Measurements from ENCODE around the gene MAP4K4.

Gene MAP4K4

DNA sequence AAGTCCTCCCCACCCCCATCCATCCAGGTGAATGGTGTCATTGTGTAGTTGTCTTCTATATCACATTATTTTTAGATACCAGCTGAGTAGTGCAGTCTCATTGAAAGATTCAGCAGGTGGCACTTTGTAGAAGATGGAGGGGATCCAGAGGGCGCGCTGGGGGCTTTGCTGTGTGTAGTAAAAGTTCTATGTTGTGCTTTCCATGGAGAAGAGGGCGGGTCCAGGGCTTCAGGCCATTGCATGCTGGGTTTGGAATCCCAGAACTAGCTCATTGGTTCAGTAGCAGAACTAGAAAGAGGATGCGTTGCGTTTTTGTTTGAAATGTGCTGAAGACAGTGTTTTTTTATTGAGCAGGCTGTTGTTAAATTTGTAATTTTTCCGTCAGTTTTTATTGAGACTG is 120.0 kb downstream of the MAP4K4 start:
- no peak for DNase-seq (ENCODE audit: low read depth)

- DNase-seq (ENCODE audit: low read depth): peak; percentile 71
Observed at GRCh38 chr2:101818531-101819451, 121.3 kb downstream of the MAP4K4 start.

GRCh38 chr2:101820519-101820918 is 123.0 kb downstream of the MAP4K4 start:
- DNase-seq (ENCODE audit: low read depth): peak; percentile 88

GRCh38 chr2:101821059-101821805 is 123.7 kb downstream of the MAP4K4 start:
- no peak for DNase-seq (ENCODE audit: low read depth)

DNA sequence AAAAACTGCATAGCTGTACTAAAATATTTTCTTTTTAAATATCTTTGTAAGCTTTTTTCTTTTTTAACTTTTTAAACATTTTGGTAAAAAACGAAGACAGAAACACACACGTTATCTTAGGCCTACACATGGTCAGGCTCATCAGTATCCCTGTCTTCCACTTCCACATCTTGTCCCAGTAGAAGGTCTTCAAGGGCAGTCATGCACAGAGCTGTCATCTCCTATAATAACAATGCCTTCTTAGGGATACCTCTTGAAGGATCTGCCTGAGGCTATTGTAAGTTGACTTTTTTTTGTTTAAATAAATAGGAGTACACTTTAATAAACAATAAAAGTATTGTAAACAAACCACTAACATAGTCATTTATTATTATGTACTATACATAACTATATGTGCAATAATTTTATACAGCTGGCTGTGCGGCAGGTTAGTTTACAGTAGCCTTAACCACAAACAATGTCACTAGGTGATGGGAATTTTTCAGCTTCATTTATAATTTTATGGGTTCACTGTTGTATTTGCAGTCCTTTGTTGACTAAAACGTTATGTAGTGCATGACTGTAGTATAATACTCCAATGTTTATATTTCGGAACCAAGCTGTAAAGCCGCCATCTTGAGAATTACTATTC is 124.4 kb downstream of the MAP4K4 start:
- no peak for DNase-seq (ENCODE audit: low read depth)

DNA sequence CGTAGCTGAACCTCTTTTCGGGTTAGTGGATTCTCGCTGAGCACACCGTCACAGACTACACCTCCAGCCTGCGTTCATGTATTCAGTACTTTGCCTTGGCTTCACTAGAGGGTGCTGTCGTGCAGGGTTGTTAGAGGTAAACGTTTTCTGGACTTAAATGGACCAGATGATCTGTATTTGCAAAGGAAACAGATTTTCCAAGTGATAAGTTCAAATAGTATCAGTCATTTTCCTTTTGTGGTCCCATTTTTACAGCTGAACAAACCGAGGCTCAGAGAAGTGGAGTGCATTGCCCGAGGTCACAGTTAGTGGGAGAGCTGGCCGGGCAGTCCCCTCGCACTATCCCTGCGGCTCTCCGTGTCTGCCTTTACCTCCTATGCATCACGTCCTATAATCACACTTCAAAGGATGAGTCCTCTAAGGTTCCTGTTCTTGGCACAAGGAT is 125.9 kb downstream of the MAP4K4 start:
- DNase-seq (ENCODE audit: low read depth): peak; percentile 91

GRCh38 chr2:101823859-101824258 is 126.4 kb downstream of the MAP4K4 start:
- DNase-seq (ENCODE audit: low read depth): peak; percentile 80

GRCh38 chr2:101826716-101827115 is 129.2 kb downstream of the MAP4K4 start:
- no peak for DNase-seq (ENCODE audit: low read depth)

DNA sequence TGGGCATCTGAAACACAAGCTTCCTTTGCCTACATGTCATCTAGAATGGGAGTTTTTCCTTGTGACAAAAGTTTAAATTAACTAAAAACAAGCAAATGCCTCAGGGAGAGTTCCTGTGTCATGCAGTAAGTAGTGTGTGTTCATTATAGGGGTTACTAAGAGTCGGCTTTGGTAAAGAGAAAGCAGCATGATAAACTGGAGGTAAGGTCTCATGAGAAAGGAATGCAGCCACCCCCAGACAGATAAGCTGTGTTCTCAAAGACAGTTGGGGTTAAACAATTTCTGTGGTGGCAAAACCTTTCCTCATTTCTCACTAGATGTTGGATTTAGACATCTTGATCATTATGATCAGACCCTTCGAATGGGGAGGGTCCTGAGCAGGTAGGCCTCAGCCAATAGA is 129.7 kb downstream of the MAP4K4 start:
- DNase-seq (ENCODE audit: low read depth): peak; percentile 98

DNA sequence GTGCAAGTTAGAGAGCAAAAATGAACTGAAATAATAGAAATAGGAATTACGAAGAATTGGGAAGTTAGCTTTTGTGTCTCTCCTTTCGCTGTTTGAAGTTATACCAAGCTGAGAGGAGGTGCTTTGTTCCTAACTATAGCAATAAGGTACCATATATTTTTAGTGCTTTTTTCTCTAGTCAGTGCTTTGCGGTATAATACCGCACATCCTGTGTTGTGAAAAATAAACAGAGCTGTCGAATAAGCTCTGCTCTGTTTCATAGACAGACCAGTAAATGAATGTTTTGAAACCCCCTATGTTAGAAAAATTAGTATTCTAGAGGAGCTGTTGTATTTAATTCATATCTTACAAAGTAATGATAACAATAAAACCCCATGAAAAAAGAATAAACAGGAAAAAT is 130.8 kb downstream of the MAP4K4 start:
- DNase-seq (ENCODE audit: low read depth): peak; percentile 65

DNA sequence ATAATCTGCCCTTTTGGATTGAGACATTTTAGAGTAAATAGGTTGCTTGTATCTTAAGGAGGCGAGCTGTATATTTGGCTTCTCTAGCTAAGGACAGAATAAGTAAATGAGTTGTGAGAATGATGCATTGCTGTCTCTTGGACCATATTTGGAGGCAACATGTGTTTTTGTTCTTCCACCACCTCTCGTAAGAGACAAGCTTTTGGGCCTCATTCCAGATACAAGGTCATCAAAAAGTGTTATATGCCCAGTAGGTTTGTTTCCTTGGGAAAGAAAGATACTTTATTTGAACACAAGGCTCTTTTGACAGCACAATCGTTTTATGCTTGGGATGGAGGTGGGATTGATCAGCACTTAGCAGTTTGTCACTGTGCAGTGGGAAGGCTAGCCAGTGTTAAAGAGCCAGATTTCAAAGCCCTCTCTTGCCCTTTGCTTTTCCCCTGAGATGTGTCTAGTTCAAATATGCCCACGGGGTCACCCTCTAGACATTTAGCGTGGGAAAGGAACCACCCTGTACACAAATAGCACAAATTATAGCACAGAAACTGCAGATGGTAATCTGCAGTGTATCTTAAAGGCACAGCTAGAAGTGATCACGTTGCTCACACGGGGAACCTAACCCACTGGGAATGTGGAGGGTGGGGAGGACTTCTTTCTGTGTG is 131.3 kb downstream of the MAP4K4 start:
- DNase-seq (ENCODE audit: low read depth): peak; percentile 60

DNA sequence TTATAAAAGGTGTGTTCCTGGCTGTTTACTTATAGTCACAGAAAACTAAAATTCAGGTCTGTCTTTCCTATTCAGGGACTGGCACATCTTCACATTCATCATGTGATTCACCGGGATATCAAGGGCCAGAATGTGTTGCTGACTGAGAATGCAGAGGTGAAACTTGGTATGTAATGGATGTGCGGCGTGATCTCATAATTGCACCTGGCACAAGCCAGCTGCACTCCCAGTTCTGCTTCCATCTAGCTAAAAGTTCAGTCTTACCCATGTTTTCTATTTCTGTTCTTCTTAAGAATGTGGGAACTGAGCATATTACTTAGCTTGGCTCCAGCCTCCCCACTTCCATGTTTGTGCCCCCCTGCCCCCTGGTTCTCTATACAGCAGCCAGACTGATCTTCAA is 131.9 kb downstream of the MAP4K4 start:
- no peak for DNase-seq (ENCODE audit: low read depth)

- no peak for DNase-seq (ENCODE audit: low read depth)
Observed at GRCh38 chr2:101830146-101830545, 132.6 kb downstream of the MAP4K4 start.

GRCh38 chr2:101830555-101830954 is 133.0 kb downstream of the MAP4K4 start:
- peak; percentile 95 for DNase-seq (ENCODE audit: low read depth)

GRCh38 chr2:101831351-101831865 is 133.9 kb downstream of the MAP4K4 start:
- DNase-seq (ENCODE audit: low read depth): peak; percentile 86

GRCh38 chr2:101832114-101832513 is 134.6 kb downstream of the MAP4K4 start:
- no peak for DNase-seq (ENCODE audit: low read depth)

DNA sequence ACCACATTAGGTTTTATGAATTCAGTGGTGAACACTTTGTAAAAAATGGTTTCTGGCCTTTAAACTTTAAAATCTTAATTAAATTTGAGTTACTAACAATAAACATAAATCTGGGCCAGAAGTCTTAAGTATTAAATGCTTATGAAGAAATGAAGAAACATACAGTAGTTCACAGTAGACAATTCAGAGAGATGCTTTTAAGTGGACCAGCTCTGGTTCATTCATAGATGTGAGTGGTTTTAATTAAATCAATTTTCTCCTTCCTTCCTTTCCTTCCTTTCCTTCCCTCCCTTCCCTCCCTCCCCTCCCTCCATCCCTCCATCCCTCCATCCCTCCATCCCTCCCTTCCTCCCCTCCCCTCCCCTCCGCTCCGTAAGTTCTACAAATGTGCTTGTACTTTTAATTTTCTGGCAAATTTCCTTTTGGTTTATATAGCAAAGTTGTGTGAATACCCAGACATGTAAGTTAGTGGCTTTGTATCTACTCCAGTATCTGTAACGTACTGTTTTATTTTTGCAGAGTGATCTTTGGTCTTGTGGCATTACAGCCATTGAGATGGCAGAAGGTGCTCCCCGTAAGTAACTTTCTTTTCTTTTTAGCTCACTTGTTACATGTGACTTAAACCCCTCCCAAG is 136.5 kb downstream of the MAP4K4 start:
- DNase-seq (ENCODE audit: low read depth): no peak

DNA sequence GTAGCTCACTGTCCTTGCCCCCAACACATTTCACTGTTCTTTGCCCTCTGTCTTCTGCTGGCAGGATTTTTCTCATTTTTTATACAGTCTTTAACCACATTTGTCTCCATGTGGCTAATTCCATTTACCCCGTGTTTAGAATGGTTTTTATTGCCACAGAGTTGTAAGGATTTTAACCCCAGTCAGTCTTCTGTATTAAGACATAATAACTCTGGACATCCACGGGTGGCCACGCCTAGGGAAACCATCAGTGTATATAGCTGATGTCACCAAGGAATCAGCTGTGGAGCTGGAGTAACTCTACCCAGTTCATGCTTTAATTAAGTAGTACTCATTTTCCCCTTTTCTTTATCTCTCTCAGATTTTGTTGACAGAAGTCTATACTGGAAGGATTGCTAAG is 139.8 kb downstream of the MAP4K4 start:
- DNase-seq (ENCODE audit: low read depth): peak; percentile 44

DNA sequence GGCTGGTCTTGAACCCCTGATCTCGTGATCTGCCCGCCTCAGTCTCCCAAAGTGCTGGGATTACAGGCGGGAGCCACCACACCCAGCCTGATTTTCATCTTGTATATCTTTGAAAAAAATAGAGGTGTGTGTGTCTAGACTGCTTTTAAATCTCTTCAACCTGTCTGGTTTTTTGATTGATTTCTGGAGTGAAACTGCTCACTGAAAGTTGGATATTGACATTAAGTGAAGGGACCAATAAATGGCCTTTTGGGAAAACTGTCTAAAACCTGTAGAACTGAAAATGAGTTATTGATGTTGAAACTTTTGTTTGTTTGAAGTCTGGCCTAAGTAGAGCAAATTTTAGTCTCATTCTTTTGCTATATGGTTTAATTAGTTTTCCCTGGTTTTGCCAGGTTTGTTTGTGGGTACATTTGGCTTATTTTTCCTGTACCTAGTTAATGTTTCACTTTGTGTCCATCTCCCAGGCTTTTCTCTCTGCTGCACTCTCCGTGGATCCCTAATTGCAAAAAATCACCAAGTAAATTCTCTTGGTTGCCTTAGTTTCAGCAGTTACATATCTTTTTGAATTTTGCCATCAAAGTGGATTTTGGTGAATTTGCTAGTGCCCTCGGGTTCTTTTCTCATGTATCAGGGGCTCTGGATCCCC is 144.3 kb downstream of the MAP4K4 start:
- no peak for DNase-seq (ENCODE audit: low read depth)

DNA sequence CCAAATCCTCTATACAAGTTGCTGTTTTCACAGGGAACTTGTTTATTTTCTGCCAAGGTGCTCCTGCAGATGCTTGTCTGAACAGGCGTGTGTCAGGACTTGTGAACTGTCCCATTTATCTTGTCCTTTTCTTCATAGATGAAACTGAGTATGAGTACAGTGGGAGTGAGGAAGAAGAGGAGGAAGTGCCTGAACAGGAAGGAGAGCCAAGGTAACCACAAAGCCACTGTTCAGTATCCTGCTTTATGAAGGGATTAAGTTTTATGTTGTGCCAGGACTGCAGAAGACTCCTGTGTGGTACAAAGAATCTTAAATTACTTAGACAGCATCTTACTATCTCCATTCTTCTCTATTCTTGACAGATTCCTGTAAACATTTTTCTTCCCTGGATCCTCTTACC is 145.0 kb downstream of the MAP4K4 start:
- no peak for DNase-seq (ENCODE audit: low read depth)

DNA sequence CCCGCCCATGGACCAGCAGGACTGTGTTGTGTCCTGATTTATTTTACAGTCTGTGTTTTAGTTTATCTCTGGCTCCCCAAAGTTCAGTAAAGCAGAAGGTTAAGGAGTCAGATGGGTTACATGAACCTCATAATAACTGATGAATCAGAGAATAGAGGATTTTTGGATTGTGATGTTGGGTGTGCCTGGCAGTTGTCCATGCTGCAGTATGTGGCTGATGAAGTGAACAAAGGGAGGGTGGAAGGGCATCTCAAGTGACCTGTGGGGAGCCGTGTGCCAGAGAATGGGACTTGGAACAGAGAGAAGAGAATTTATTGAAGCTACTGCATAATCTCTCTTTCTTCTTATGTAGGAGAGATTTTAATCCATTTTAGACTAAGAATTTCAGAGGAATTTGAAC is 145.5 kb downstream of the MAP4K4 start:
- peak; percentile 61 for DNase-seq (ENCODE audit: low read depth)
